K562 (cell line): ENCODE data around the gene UFL1. TPM values are rescaled to one million over a fixed set of nuclear protein-coding genes. Genes with fewer than 3 reads are reported as not detected.

Source experiments
- CREB1 ChIP-seq, 2 experiments: sonication (generic) in 1 of 2; formaldehyde crosslinking in 1 of 2; IDR thresholded peaks; 2 replicates each; pipeline versions ENCODE4 v1.6.1 to v1.8.0; 2012 to 2022; ENCODE audit warnings: inconsistent platforms in 1 of 2, mild to moderate bottlenecking in 1 of 2, missing genetic modification reagents in 1 of 2, moderate library complexity in 1 of 2
- DPF2 ChIP-seq: fragments of 450-650 bp; IDR thresholded peaks from 2 replicates; pipeline ENCODE4 v1.6.1; 2016
- ERF ChIP-seq: fragments of 450-650 bp; formaldehyde crosslinking; IDR thresholded peaks from 2 replicates; pipeline ENCODE4 v1.4.0; 2020; ENCODE audit warnings: mild to moderate bottlenecking, mixed read lengths
- FOXK1 ChIP-seq: sonication (generic); formaldehyde crosslinking; IDR thresholded peaks from 2 replicates; pipeline ENCODE4 v1.8.0; 2022; ENCODE audit warnings: missing genetic modification reagents, mild to moderate bottlenecking, borderline replicate concordance
- FOXO4 ChIP-seq: fragments of 450-650 bp; formaldehyde crosslinking; IDR thresholded peaks from 2 replicates; pipeline ENCODE4 v1.4.0; 2020; ENCODE audit warnings: mild to moderate bottlenecking, moderate library complexity
- KLF1 ChIP-seq: fragments of 450-650 bp; IDR thresholded peaks from 2 replicates; pipeline ENCODE4 v1.6.1; 2016; ENCODE audit warnings: missing genetic modification characterization, missing compliant biosample characterization
- PHB2 ChIP-seq: fragments of 450-650 bp; IDR thresholded peaks from 2 replicates; pipeline ENCODE4 v1.6.1; 2017; ENCODE audit warnings: low read depth
- TARDBP ChIP-seq: fragments of 450-650 bp; IDR thresholded peaks from 2 replicates; pipeline ENCODE4 v1.6.1; 2016
- TCFL5 ChIP-seq: fragments of 250-450 bp; sonication (Bioruptor Pico); conservative IDR thresholded peaks from 2 replicates; pipeline ENCODE4 v1.6.1; 2021; ENCODE audit warnings: mild to moderate bottlenecking, moderate library complexity, matching md5 sums
- THRA ChIP-seq: fragments of 450-650 bp; IDR thresholded peaks from 2 replicates; pipeline ENCODE4 v1.6.1; 2017; ENCODE audit warnings: mild to moderate bottlenecking, moderate library complexity
- ZNF12 ChIP-seq: sonication (generic); formaldehyde crosslinking; IDR thresholded peaks from 2 replicates; pipeline ENCODE4 v1.4.0; 2020; ENCODE audit warnings: mild to moderate bottlenecking, missing genetic modification reagents
- ZNF175 ChIP-seq: fragments of 200-800 bp; sonication (Bioruptor generic); IDR thresholded peaks from 2 replicates; pipeline ENCODE4 v1.6.1; 2016; ENCODE audit warnings: low read depth, mild to moderate bottlenecking, missing genetic modification characterization, missing compliant biosample characterization
- ZNF3 ChIP-seq: fragments of 250-450 bp; sonication (Bioruptor Pico); IDR thresholded peaks from 2 replicates; pipeline ENCODE4 v1.5.0; 2021; ENCODE audit warnings: mild to moderate bottlenecking, moderate library complexity
- ZNF431 ChIP-seq: sonication (generic); formaldehyde crosslinking; IDR thresholded peaks from 2 replicates; pipeline ENCODE4 v1.8.0; 2022; ENCODE audit warnings: mild to moderate bottlenecking, missing genetic modification reagents
- polyA plus RNA-seq, 8 experiments: library from polyadenylated mRNA; depleted of rRNA in 4 of 8; stranded (reverse) in 5 of 8; unstranded in 3 of 8; fragments of >200 nt; fragmentation: Nextera tagmentation in 2 of 8; fragmentation: Illumina TruSeq in 1 of 8; extraction: Ambion mirVana in 2 of 8; extraction: Trizol in 1 of 8; gene quantifications; 2 replicates each; pipeline versions ENCODE4 v1.2.1 to v1.2.3, GENCODE V29; 2011 to 2014; ENCODE audit warnings: inconsistent platforms in 1 of 8, missing spikeins in 1 of 8
- total RNA-seq, 7 experiments: library from RNA; depleted of rRNA in 6 of 7; stranded (reverse); fragments of >200 nt in 6 of 7; fragmentation: Illumina TruSeq in 2 of 7; extraction: Trizol in 2 of 7; gene quantifications; 2 replicates each; pipeline versions ENCODE4 v1.2.1 to v1.2.3, GENCODE V29; 2011 to 2021; ENCODE audit warnings: low replicate concordance in 1 of 7

The UFL1 gene
- total and polyA plus RNA-seq, 9 of the 15 experiments (the other 6 are each of a cell fraction or from before 2014, with no cell fraction given) = 10.9 to 23.1 (median 18.3) TPM

DNA sequence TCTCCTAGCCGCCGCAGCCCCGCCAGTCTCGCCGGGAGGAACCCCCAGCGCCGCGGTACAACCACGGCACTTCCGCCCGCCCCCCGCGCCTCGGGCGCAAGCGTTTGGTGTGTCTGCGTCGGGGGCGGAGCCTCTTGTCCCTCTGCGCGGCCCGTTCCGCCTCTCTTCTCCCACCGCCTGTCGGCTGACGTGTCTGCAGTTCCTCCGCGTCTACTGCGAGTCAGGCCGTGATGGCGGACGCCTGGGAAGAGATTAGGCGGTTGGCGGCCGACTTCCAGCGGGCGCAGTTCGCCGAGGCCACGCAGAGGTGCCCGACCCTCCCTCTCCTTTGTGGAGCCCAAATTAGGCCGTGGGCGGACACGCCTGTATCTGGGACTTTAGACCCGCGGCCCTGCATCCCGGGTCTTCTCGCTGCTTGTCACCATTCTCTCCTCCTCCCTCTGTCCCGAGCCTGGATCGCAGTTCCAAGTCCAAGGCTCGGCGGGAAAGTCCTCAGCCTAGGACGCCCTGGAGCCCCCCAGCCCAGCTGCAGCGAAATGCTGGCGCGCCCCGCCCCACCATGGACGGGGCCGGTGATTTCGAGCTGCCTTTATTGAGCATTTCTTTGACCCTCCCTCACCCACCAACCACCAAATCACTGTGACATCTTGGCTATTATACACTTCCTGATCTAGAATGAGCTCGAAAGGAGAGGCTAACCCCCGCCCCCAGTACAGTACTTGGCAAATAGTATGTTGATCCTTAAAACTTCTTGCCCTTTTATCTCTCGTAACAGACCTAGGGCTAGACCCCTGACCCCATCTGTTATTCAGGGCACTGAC is at the start of gene UFL1 (continued):
- TF ChIP-seq FOXO4 = no peak
- no peak for TF ChIP-seq ERF (CRISPR knock-in tag)
- TF ChIP-seq FOXK1 = 0 out of 2 replicates have a peak, but pooled peaks have one; percentile 14
- peak; percentile 69 for TF ChIP-seq ZNF431 (CRISPR knock-in tag)
- no peak for TF ChIP-seq ZNF3 (CRISPR knock-in tag)
- TF ChIP-seq ZNF175 (CRISPR knock-in tag) = 0 out of 2 replicates have a peak, but pooled peaks have one; percentile 28
- peak; percentile 24; the same call in 1 of the 2 replicates for TF ChIP-seq ZNF12 (CRISPR knock-in tag)
- TF ChIP-seq CREB1 (IDR thresholded peaks at IDR 0.05) = peak; percentile 90
- TF ChIP-seq CREB1 (CRISPR knock-in tag; IDR thresholded peaks at IDR 0.05) = peak; percentile 91
- no peak for TF ChIP-seq PHB2
- no peak for TF ChIP-seq TARDBP
- TF ChIP-seq THRA = no peak
- 0 out of 2 replicates have a peak, but pooled peaks have one; percentile 57 for TF ChIP-seq KLF1 (tag)
- 0 out of 2 replicates have a peak, but pooled peaks have one; percentile 14 for TF ChIP-seq DPF2
- no peak for TF ChIP-seq TCFL5 (CRISPR knock-in tag)
